DOHH2 (cell line): ENCODE results near the gene TMEM190.

Experiments
- CTCF ChIP-seq: fragments of 200-600 bp; sonication (generic); IDR thresholded peaks from one replicate; pipeline ENCODE4 v1.5.1; 2014; ENCODE audit warnings: antibody characterized with exemption, mild to moderate bottlenecking, low read depth, low read length; ENCODE audit not compliant: poor library complexity, severe bottlenecking
- EZH2phosphoT487 ChIP-seq: fragments of 200-600 bp; sonication (generic); IDR thresholded peaks from 2 replicates; pipeline ENCODE4 v1.6.1; 2017; ENCODE audit warnings: borderline replicate concordance, mild to moderate bottlenecking, antibody characterized with exemption, low read length, moderate library complexity, mixed read lengths

- TF ChIP-seq CTCF (no peak), EZH2phosphoT487 (no peak)
These were observed 15.7 kb upstream of the TMEM190 start for GRCh38 chr19:55360902-55361301.
